ENCODE results near the gene SCFD1.

DNA sequence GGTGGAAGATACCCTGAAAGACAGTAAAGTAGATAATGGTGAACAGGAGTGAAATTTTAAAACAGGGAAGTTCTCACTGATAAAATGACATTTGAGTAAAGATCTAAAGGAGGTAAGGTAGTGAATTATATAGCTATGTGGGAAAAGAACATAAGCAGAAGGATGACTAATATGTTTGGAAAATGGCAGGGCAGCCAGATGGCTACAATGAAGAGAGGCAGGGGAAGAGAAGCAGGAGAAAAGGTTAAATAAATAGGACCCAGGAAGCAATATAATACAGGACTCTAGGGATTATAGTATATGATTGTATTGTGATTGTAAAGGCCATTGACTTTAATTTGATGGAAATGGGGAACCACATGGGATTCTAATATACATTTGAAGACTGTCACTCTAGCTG, 33.0 kb downstream of the SCFD1 start:
- TF ChIP-seq CTCF (IDR thresholded peaks at IDR 0.05) (no peak), POLR2A (IDR thresholded peaks at IDR 0.05) (no peak), EP300 (IDR thresholded peaks at IDR 0.05) (no peak)

Data from upper lobe of left lung (tissue), 4 donors.